Astrocyte (in vitro differentiated cells and primary cell): Measurements from ENCODE around the gene SYAP1.
"Not testable (repeated sequence)": the region's sequence is repeated elsewhere in the genome, so short reads cannot be mapped to it uniquely, and the experiment has no call there.

Experiments
- EZH2 ChIP-seq: IDR thresholded peaks from 2 replicates; pipeline ENCODE4 v1.6.1; 2012; ENCODE audit warnings: mild to moderate bottlenecking, low read length, inconsistent platforms; ENCODE audit not compliant: insufficient read depth
- TF ChIP-seq, protein P1 (sequence below): IDR thresholded peaks from 2 replicates; pipeline ENCODE4 v1.5.1; 2011; ENCODE audit warnings: low read depth, mild to moderate bottlenecking, inconsistent platforms, low read length, moderate library complexity; ENCODE audit not compliant: insufficient read depth

DNA sequence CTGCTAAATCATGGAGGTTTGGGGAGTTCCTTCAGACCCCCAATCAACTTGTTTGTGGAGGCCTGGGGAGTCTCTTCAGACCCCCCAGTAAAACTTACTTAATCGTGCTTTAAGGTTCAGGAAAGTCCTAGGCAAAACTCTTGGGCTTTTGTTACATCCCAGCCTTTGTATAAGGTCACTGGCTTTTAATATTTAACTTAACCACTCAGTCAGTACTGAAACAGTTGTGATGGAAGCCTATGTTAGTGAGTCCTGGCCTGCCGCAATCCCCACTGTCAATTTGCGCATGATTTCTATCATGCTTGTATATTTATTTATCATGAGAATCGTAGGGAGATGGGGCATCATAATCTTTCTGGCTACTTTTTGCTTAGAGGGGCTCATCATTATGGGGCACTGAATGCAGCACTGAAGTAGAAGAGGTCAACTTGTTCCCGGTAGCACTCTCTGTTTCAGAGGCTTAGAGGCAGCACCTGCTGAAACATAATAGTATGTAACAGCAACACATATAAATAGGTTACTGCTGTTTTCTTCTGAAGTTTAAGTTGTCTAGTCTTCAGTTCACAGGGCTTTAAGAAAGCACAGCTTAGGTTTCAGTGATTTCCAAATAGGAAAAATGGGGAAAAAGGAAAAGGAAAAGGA lies 7.1 kb downstream of the SYAP1 start:
- TF ChIP-seq, protein P1, sequence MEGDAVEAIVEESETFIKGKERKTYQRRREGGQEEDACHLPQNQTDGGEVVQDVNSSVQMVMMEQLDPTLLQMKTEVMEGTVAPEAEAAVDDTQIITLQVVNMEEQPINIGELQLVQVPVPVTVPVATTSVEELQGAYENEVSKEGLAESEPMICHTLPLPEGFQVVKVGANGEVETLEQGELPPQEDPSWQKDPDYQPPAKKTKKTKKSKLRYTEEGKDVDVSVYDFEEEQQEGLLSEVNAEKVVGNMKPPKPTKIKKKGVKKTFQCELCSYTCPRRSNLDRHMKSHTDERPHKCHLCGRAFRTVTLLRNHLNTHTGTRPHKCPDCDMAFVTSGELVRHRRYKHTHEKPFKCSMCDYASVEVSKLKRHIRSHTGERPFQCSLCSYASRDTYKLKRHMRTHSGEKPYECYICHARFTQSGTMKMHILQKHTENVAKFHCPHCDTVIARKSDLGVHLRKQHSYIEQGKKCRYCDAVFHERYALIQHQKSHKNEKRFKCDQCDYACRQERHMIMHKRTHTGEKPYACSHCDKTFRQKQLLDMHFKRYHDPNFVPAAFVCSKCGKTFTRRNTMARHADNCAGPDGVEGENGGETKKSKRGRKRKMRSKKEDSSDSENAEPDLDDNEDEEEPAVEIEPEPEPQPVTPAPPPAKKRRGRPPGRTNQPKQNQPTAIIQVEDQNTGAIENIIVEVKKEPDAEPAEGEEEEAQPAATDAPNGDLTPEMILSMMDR, result not testable (repeated sequence)
- TF ChIP-seq EZH2, result not testable (repeated sequence)
